ENCODE measurements around the gene PRUNE2.
"Not testable (repeated sequence)": the region's sequence is repeated elsewhere in the genome, so short reads cannot be mapped to it uniquely, and the experiment has no call there.

The PRUNE2 gene

DNA sequence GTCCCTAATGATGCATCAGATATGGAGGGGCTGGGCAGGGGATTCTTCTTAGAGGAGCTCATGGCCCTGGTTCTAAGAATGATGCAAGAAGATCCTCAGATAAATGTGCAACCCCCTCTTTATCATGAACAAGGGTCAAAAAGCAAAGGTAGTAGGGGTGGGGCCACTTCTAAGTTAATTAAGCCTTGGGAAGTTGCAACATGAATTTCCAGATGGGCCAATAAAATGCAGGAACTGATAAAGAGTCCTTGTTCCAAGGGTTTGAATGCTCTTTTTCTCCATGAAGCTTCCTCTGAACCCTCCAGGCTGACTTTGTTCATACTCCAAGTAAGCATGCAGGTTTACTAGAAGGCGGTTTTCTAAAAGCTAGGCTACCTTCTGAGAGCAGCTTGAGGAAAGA, 116.1 kb downstream of the PRUNE2 start:
- no peak for DNase-seq (ENCODE audit: low spot score)

DNA sequence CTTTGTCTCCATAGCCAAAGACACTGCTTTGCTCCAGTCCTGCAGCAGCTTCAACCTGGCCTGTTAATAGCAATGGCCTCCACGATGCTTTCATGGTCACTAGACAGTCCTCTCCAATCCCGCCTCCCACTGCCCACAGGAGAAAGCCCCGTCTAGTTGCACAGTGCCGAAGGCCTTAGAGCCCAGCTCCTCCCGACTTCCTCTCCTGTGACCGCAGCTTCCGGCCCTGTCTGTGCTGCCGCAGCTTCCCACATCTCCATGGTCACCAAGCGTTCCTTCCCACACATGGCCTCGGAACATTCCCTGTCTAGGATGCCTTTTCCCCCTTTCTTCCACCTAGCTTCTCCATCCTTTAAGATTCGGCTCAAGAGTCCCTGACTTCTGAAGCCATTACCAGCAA, 118.2 kb downstream of the PRUNE2 start:
- DNase-seq (ENCODE audit: low spot score): no peak

DNA sequence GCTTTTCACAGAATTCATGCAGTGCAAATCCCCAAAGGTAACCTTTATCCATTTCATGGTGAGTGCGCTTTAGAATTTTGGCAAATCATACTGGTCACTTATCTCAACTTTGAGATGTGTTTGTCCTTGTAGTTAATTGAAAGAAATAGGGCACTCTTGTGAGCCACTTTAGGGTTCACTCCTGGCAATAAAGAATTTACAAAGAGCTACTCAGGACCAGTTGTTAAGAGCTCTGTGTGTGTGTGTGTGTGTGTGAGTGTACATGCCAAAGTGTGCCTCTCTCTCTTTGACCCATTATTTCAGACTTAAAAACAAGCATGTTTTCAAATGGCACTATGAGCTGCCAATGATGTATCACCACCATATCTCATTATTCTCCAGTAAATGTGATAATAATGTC, 120.4 kb downstream of the PRUNE2 start:
- DNase-seq (ENCODE audit: low spot score): no peak

DNA sequence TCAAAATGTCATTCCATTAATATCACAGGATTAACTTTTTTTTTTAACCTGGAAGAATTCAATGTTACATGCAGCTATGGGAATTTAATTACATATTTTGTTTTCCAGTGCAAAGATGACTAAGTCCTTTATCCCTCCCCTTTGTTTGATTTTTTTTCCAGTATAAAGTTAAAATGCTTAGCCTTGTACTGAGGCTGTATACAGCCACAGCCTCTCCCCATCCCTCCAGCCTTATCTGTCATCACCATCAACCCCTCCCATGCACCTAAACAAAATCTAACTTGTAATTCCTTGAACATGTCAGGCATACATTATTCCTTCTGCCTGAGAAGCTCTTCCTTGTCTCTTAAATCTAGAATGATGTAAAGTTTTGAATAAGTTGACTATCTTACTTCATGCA, 121.0 kb downstream of the PRUNE2 start:
- no peak for DNase-seq (ENCODE audit: low spot score)

DNA sequence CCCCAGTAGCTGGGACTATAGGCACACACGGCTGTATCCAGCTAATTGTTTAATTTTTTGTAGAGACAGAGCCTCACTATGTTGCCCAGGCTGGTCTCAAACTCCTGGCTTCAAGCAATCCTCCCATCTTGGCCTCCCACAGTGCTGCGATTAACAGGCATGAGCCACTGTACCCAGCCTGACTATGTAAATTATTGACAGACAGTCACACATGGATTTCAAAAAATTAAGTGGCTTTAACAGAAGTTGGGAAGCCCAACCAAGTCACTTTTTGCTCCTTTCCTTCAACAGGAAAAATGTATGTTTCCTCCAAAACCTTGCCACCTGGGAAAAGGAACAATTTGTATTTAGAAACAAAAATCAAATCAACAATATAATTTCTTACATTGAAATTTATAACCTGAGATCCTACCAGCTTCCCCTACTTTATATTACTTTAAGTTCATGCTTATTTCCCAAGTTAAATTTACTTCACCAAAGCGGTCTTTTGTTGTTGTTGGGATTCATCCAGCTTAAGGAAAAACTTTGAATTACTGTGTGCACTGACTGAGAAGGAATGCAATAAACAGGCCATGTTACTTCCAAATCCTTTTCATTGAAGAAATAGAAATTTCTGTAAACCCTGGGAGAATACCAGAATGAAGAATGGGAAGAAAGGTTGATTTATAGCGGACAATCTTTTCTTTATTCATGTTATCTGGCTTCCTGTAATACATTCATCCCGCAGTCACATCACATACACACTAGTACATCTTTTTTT, 133.0 kb downstream of the PRUNE2 start:
- DNase-seq (ENCODE audit: low spot score): no peak

DNA sequence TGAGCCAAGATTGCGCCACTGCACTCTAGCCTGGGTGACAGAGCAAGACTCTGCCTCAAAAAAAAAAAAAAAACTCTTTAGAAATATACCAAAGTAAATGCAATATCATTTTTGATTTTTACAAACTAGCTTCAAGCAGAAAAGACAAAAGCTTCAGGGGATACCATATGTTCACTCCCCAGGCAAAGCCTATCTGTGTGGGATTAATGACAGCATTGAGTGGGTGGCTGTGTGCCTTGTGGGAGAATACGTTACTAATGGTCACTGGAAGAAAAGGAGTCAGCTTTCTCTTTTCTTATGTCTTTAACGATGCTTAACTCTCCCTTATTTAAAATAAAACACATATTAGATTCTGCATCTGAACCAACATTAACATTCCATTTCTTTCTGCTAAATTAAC, 139.8 kb downstream of the PRUNE2 start:
- DNase-seq (ENCODE audit: low spot score): peak; percentile 38

DNA sequence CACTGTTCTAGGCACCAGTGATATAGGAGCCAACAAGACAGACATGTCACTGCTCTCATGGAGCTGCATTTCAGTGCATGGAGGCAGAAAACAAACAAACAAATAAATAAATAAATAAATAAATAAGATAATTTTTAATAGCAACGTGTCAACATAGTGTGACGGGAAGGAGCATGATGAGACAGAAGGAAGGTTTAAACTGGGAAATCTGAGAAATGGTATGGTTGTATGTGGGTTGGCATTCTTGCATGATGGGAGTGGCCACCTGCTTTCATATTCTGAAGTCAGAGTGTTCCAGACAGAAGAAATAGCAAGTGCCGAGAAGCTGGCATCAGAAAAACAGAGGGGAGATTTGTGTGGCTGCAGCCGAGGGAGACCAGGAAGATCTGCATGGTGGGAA, 141.8 kb downstream of the PRUNE2 start, which contains the start of gene PCA3:
Gene PCA3 (plus strand): TSS at position 301 of the 400 bp plus-strand sequence.
- DNase-seq (ENCODE audit: low spot score): no peak

DNA sequence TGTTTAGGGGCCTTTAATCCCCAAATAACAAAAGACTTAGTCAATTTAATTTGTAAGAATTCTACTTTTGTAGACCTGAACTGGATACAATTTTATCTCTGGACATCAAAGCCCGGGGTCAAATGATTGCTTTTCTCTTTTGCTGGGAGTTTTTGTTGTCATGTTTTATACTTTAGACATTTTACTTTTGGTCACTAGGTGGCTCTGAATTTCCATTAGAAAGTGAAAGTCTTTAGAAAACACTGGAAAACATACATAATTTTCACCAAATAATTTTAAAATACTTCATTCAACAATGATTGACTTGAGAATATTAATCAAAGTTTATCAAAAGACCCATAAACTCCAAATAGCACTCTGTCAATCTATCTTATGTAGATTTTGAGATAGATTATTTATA, 144.5 kb downstream of the PRUNE2 start:
- DNase-seq (ENCODE audit: low spot score): peak; percentile 9

DNA sequence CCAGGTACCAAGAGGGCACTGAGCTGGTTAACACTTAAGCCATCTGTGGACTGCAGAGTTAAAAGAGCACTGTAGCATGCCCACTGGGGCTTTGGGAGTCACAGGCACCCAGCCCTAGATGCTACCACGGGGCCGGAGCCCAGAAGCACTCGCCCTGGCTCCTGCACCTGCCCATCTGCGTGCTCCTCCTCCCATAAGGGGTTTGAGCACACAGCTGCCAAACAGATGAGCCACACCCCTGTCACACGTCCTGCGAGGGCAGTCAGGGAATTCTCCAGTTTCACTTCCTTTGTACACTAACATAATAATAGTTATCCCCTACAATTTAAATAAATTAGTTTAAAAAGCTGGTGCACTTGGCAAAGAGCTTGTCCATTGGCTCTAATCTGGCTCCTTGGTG, 146.2 kb downstream of the PRUNE2 start:
- DNase-seq (ENCODE audit: low spot score): no peak

DNA sequence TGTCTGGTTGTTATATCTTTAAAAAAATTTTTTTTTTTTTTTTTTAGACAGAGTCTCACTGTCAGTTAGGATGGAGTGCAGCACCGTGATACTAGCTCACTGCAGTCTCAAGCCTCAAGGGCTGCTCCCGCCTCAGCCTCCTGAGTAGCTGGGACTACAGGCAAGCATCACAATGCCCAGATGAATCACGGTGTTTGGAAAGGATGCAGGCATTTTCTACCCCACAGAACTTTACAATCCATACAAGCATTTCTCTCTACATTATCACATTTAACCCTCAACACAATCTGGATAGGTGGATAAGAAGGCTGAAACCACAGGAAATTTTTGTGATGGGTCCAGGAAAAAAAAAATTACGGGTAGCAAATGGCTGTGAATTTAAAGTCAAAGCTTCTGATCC, 147.4 kb downstream of the PRUNE2 start:
- no peak for DNase-seq (ENCODE audit: low spot score)

DNA sequence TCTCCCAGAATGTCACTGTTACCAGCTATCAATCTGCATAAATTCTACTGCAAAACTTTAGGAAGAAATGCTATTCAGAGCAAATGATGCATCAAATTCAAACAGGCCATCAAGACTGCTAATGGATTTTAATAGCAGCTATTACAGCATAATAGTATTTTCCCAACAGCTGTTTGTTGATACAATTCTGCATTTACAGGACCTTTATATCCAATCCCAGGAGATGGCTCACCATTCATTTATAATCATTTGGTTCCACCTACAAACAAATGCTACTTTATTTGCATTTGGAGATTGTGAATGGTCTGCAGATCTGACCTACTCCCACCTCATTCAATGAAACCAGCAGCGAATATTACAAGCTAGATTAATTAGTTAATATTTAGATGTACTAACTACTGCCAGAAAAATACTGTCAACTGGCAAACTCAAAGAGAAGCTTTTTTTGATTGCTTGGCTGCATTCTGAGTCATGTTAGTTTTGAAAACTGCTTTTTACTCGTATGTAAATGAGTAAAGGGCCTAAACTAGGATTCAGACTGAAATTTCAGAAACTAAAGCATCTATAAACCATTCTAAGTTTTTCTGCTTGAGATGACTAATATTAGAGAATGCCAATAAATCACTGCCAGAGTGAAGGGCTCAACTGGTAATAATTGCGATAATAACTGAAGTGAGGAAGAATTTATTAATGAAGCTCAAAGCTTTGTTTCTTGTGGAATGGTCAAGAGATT, 148.8 kb downstream of the PRUNE2 start:
- DNase-seq (ENCODE audit: low spot score): no peak

DNA sequence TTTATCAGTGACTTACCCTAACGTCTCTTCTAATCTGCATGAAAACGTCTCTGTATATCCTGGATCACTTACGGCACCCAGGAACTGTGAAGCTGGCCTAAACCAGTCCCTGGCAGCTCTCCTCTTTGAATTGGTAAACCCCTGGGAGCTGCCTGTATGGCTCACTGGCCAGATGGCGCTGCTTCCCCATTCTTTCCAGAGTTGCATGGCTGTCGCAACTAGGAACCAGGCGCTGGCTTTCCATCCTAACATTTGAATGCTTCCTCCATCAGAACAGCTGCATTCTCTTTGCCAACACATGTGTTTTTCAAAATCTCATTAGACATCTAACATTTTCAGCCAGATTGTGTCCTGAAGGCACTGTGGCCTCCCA, 149.7 kb downstream of the PRUNE2 start:
- peak; percentile 33 for DNase-seq (ENCODE audit: low spot score)

DNA sequence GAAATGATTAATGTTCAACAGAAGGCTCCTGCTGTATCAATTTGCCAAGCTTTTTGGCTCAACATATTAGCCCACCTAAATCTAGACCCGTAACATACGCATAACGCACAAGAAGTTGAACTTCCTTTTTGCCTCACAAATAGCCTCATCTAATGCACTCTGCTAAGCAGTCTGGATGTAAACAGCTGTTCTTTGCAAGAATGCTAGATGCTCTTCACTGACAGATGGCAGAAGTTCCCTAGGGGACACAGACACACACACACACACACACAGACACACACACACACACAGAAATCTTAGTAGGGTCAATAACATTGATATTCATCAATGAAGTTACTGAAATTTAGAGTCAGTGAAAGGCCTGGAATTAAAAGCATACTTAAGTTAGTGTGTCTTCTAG, 154.9 kb downstream of the PRUNE2 start:
- no peak for DNase-seq (ENCODE audit: low spot score)

DNA sequence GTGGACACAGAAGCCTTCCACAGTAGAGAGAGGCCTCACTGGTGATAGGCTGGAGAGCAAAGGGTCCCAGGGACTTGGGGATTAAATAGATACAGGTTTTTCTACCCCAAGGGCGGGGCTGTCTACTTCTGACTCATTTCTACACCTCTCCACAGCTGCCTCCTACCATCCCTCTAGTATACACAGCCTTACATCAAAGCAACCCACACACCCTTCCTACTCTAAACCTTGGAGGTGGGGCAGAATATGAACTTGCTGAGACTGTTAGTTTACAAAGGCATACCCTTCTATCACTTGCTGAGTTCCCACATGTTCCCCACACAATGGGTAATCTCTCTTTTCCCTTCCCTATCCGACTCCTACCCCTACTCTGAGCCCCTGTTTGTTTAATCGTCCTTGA, 161.6 kb downstream of the PRUNE2 start:
- no peak for DNase-seq (ENCODE audit: low spot score)

DNA sequence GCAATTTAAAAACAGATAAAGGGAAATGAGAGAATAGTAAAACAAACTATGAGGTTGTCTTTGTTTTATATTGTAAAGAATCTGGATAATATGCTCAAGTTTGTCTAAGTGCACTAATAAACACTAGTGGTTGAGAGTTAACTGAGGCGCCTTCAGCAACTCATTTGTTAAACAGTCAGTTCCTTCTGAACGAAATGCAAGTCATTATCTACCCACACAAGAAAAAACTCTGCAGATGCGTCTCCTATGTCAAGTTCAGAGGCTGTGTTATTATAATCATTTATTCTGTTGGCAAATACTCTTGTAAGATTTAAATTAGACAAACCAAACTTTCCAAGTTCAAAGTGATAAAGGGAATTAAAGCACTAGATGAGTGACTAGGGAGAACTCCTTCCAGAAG, 162.0 kb downstream of the PRUNE2 start:
- no peak for DNase-seq (ENCODE audit: low spot score)

DNA sequence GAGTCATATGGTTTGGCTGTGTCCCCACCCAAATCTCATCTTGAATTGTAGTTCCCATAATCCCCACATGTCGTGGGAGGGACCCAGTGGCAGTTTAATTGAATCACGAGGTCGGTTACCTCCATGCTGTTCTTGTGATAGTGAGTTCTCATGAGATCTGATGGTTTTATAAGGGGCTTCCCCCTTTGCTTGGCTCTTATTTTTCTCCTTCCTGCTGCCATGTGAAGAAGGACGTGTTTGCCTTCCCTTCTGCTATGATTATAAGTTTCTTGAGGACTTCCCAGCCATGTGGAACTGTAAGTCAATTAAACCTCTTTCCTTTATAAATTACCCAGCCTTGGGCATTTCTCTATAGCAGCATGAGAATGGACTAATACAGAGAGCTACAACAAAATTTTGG, 163.0 kb downstream of the PRUNE2 start:
- not testable (repeated sequence) for DNase-seq (ENCODE audit: low spot score)

DNA sequence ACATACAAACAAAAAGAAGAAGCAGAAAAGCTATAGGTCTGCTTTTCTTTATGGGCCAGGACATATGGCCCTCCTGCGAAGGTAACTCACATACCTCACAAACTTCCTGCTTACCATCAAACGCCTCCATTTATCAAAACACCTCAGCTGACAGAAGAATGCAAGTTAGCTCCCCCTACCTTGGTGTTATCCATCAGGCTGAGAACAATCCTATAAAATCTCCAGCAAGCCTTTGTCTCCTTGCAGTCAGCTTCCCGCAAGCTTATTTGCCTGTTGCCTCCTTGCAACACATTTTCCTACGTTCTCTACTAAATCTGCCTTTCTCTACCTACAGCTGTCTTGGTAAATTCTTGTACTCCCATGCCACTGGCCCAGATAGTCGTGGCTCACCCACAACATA, 164.4 kb downstream of the PRUNE2 start:
- no peak for DNase-seq (ENCODE audit: low spot score)

DNA sequence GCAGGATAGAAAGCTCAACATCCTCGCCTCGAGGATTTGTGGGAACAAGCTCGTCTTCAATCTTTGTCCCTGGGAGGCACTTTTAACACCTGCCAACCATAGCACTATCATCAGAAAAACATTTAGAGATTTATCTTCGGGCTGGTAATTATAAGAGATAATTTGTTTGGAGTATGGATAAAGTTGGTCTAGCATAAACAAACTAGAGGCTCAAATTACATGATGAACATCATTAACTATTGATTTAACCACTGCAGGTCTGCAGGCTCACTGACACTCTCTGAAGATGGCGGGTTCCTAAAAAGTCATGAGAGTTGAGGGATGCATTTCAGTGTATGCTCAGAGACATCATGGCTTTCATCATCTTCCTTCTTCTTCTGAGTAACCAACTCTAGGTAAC, 167.5 kb downstream of the PRUNE2 start:
- DNase-seq (ENCODE audit: low spot score): no peak

DNA sequence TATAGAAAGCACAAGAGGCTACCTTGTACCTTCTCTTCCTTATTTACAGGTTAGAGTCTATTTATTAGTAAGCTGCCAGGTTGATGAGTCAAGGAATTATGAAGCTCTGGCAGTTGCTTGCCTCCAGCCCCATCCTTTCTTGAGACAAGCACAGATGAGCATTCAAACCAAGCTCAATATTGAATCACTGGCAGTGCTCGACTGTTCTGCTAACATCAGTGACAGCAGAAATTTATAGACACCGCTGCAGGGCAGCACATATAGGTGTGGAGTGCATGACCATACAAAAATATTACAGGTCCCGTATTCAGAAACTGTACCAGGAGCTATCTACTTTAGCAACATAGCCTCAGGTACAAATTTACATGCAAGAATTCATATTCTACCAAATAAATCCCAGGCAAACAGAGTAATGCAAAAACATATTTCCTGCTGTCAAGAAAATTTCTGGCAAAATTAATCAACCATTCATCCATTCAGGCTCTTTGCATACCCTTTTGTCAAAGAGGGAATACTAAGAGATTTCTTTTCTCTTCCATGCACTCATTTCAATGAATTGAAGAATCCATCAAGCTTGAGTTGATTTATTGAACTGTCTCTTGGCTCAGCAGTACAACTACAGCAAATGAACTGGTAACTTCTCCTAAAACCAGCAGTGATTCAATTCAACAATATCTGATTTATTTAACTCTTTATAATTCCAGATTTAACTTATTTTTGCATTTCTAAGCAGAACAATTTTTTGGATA, 168.6 kb downstream of the PRUNE2 start:
- no peak for DNase-seq (ENCODE audit: low spot score)

DNA sequence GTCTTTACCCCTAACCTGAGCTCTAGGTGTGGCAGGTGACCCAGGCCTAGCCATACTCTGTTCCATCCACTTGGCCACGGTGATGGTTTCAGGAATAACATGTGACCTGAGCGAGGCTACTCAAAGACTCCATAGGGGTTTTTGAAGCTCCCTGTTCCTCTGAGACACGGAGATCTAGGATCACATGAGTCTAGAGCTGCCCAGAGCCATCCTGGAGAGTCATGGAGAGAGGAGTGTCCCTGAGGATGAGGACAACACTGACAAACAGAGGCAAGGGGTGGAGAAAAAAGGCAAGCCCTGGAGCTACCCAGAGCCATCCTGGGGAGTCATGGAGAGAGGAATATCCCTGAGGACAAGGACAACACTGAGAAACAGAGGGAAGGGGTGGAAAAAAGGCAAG, 171.2 kb downstream of the PRUNE2 start:
- DNase-seq (ENCODE audit: low spot score): no peak

DNA sequence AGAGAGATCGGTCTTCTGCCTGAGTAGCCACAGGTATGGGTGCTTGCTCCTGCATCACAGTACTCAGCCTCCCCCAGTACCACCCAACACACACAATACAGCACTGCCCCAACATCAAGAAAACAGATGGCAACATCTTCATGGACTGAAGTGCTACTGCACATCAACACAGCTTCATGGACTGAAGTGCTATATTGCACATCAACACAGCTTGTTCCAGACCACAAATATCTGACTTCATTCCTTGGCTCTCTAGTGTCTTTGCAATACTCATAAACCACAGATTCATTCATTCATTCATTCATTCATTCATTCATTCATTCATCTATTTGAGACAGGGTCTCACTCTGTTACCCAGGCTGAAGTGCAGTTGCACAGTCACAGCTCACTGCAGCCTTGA, 172.8 kb downstream of the PRUNE2 start:
- DNase-seq (ENCODE audit: low spot score): no peak

DNA sequence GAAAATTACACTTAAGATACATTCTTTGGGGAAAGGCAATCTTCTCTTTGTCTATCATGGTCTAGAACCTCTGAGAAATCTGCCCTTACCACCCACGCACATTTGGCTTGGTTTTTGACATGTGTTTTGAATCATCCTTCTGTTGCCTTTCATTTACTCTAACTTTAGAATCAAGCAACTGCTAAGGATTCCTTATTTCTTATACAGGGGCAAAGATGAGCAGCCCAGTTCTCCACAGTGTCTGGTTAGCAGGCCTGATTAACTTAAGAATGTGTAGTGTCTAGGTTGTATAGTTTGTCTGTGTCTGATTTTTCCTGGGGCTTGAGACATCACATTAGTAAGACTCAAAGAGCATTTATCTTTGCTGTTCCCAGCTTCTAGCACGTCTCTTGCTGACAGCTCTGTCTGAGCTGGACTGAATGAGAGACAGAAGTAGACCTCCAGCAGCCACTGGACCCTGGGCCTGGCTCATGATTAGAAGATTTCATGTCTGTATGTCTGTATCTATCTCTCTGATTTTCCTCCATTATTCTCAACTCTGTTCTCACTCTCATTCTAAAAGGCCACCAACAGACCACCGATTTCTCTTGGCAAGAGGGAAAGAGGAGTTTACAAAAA, 173.5 kb downstream of the PRUNE2 start:
- no peak for DNase-seq (ENCODE audit: low spot score)

DNA sequence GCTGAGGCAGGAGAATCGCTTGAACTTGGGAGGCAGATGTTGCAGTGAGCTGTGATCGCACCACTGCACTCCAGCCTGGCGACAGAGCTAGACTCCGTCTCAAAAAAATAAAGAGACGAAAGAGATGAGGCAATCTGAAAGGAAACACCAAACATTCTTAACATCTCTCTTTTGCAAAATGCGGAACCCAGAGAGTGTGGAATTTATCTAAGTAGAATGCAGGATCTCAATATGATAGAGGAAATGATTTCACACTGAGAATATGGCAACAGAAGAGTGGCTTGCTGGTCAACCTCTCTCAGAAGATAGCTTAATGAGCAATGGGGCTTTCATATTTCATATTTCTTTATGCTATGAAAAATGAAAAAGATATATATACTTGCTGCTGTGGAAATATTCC, 175.1 kb downstream of the PRUNE2 start:
- DNase-seq (ENCODE audit: low spot score): no peak

All from cerebellar cortex (tissue), 1 donor.